C4-2B (cell line): ENCODE data around the gene ADM5.

Source experiments
- H3K27ac ChIP-seq: fragments of 450-650 bp; 2 replicates; pipeline ENCODE4 v1.5.1; 2017
- ZFX ChIP-seq: fragments of 450-650 bp; IDR thresholded peaks from 2 replicates; pipeline ENCODE4 v1.6.1; 2017
- TF ChIP-seq, protein P1 (sequence below): fragments of 450-650 bp; conservative IDR thresholded peaks from 2 replicates; pipeline ENCODE4 v1.5.1; 2017; ENCODE audit warnings: mild to moderate bottlenecking

Gene ADM5

DNA sequence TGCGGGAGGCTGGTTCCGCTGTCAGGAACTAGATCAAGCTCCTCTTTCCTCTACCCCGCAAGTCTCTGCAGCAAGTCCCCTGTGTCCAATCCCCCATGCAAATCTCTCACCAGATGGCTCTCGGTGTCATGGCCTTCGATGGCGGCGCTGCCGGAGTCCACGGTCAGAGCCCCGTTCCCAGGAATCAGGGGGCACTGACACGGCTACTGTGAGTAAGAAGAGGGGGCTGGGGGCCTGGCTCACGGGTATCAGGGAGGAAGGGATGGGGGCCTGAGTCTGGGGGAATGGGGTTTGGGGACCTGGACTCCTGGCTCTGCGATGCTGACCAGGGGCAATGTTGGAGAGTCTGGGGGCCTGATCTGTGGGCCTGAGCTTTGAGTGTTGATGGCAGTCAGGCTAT, 43.4 kb upstream of the ADM5 start:
- TF ChIP-seq ZFX: no peak
- TF ChIP-seq, protein P1, sequence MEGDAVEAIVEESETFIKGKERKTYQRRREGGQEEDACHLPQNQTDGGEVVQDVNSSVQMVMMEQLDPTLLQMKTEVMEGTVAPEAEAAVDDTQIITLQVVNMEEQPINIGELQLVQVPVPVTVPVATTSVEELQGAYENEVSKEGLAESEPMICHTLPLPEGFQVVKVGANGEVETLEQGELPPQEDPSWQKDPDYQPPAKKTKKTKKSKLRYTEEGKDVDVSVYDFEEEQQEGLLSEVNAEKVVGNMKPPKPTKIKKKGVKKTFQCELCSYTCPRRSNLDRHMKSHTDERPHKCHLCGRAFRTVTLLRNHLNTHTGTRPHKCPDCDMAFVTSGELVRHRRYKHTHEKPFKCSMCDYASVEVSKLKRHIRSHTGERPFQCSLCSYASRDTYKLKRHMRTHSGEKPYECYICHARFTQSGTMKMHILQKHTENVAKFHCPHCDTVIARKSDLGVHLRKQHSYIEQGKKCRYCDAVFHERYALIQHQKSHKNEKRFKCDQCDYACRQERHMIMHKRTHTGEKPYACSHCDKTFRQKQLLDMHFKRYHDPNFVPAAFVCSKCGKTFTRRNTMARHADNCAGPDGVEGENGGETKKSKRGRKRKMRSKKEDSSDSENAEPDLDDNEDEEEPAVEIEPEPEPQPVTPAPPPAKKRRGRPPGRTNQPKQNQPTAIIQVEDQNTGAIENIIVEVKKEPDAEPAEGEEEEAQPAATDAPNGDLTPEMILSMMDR: no peak
- H3K27ac ChIP-seq: no peak overlapping the region

DNA sequence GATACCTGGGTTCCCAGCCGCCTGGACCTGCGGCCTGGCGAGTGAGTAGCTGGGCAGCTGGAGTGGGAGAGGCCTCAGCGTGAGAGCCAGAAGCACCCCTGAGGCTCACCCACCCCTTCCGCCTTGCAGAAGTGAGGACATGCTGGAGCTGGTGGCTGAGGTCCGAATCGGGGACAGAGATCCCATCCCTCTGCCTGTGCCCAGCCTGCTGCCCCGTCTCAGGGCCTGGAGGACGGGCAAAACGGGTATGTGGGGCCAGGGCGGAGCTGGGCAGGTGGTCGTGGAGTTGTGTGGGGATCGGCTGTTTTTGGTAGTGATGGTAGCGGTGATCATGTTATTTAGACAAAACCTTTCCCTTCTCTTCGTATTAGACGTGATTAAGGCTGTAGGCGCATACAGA, 42.8 kb upstream of the ADM5 start:
- TF ChIP-seq, protein P1: no peak
- TF ChIP-seq ZFX: no peak
- H3K27ac ChIP-seq: no peak overlapping the region

DNA sequence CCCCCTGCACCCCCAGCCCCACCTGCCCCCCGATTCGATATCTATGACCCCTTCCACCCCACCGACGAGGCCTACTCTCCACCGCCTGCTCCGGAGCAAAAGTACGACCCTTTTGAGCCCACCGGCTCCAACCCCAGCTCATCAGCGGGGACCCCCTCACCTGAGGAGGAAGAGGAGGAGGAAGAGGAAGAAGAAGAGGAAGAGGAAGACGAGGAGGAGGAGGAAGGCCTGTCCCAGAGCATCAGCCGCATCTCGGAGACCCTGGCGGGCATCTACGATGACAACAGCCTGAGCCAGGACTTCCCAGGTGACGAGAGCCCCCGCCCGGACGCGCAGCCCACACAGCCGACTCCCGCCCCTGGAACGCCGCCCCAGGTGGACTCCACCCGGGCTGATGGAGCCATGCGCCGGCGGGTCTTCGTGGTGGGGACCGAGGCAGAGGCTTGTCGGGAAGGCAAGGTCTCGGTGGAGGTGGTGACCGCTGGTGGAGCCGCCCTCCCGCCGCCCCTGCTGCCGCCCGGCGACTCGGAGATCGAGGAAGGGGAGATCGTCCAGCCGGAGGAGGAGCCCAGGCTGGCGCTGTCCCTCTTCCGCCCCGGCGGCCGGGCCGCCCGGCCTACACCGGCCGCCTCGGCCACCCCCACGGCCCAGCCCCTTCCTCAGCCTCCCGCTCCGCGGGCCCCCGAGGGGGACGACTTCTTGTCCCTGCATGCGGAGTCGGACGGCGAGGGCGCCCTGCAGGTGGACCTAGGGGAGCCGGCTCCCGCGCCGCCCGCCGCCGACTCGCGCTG, 38.2 kb upstream of the ADM5 start:
- no peak for TF ChIP-seq ZFX
- TF ChIP-seq, protein P1: no peak
- H3K27ac ChIP-seq: no peak overlapping the region

DNA sequence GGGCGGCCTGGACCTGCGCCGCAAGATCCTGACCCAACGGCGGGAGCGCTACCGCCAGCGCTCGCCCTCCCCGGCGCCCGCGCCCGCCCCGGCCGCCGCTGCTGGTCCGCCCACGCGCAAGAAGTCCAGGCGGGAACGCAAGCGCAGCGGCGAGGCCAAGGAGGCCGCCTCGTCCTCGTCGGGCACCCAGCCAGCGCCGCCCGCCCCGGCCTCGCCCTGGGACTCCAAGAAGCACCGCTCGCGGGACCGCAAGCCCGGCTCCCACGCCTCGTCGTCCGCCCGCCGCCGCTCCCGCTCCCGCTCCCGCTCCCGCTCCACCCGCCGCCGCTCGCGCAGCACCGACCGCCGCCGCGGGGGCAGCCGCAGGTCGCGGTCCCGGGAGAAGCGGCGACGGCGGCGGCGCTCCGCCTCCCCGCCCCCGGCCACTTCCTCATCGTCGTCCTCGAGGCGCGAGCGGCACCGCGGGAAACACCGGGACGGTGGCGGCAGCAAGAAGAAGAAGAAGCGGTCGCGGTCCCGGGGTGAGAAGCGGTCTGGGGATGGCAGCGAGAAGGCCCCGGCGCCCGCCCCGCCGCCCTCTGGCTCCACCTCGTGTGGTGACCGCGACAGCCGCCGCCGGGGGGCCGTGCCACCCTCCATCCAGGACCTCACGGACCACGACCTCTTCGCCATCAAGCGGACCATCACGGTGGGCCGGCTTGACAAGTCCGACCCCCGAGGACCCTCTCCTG, 37.4 kb upstream of the ADM5 start:
- no peak overlapping the region for H3K27ac ChIP-seq
- TF ChIP-seq, protein P1: no peak
- no peak for TF ChIP-seq ZFX

DNA sequence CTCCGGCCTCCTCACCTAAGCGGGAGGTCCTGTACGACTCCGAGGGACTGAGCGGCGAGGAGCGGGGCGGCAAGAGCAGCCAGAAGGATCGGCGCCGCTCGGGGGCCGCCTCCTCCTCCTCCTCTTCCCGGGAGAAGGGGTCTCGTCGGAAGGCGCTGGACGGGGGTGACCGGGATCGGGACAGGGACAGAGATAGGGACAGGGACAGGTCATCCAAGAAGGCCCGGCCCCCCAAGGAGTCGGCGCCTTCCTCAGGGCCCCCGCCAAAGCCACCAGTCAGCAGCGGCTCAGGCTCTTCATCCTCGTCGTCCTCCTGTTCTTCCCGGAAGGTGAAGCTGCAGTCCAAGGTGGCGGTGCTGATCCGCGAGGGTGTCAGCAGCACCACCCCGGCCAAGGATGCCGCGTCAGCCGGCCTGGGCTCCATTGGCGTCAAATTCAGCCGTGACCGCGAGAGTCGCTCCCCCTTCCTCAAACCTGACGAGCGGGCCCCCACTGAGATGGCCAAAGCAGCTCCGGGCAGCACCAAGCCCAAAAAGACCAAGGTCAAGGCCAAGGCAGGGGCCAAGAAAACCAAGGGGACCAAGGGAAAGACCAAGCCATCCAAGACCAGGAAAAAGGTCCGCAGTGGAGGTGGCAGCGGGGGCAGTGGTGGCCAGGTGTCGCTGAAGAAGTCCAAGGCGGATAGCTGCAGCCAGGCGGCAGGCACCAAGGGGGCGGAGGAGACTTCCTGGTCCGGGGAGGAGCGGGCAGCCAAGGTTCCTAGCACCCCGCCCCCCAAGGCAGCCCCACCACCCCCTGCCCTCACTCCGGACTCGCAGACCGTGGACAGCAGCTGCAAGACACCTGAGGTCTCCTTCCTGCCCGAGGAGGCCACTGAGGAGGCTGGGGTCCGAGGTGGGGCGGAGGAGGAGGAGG, 36.6 kb upstream of the ADM5 start:
- TF ChIP-seq, protein P1: no peak
- TF ChIP-seq ZFX: no peak
- H3K27ac ChIP-seq: no peak overlapping the region

DNA sequence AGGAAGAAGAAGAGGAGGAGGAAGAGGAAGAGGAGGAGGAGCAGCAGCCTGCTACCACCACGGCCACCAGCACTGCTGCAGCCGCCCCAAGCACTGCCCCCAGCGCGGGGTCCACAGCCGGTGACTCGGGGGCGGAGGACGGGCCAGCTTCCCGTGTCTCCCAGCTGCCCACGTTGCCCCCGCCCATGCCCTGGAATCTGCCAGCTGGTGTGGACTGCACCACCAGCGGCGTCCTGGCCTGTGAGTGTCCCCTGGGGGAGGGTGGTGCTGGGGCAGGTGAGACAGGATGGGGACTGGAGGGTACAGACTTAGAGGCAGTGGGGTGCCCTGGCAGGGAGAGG, 36.0 kb upstream of the ADM5 start:
- TF ChIP-seq, protein P1: no peak
- no peak for TF ChIP-seq ZFX
- H3K27ac ChIP-seq: no peak overlapping the region
